DMS 273 (cell line): Measurements from ENCODE around the gene RALA.
"Not testable (repeated sequence)": the region's sequence is repeated elsewhere in the genome, so short reads cannot be mapped to it uniquely, and the experiment has no call there.

Experiments used
- DNase-seq: peaks from one replicate; lab custom pipeline; 2025; ENCODE audit not compliant: unreplicated experiment; lab: John Stamatoyannopoulos, UW

RALA gene

GRCh38 chr7:39645482-39646407 is 22.4 kb downstream of the RALA start:
- no peak for DNase-seq

- no peak for DNase-seq
Measured at GRCh38 chr7:39647816-39648215, 24.4 kb downstream of the RALA start.

DNA sequence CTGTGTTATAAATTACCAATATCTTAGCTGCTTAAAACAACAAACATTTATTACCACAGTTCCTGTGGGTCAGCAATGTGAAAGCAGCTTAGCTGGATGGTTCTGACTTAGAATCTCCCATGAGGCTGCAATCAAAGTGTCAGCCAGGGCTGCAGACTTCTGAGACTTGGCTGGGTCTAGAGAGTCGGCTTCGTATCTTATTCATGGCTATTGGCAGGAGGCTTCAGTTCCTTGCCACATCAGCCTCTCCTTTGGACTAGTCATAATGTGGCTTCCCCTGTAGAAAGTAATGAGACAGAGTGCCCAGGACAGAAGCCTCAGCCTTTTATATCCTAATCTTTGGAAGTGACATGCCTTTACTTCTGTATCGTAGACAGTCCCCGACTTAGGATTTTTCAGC is 27.3 kb downstream of the RALA start:
- DNase-seq: no peak

GRCh38 chr7:39651265-39651664 is 27.9 kb downstream of the RALA start:
- no peak for DNase-seq

- DNase-seq: no peak
Measured at GRCh38 chr7:39656415-39656814, 33.0 kb downstream of the RALA start.

DNA sequence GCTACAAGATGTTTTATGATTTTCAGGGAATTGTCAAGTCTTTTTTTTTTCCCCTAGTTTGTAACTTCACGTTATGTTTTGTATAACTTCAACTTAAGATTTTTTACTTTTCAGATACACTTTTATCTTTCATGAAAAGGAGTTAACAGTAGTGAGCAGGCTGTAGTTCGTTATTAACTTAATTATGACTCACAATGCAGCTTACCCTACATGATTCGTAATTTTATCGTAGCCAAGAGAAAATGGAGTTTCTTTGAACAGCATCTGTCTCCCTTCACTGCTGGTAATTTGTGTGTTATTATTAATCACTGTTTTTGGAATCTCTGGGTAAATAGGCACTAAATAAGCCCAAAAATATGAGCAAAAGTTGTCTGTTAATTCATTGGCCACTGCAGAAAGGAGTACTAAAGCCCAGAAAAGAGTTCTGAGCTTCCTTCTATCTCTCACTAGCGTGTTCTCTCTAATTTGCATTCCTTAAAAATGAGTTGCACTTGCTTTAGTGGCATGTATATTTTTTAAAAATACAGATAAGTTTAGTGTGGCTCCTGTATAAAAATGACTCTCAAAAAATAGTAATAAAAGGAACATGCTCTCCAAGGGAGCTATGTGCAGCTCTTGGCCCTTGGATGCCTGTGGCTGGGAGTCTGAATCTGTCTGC is 36.1 kb downstream of the RALA start:
- DNase-seq: no peak

DNA sequence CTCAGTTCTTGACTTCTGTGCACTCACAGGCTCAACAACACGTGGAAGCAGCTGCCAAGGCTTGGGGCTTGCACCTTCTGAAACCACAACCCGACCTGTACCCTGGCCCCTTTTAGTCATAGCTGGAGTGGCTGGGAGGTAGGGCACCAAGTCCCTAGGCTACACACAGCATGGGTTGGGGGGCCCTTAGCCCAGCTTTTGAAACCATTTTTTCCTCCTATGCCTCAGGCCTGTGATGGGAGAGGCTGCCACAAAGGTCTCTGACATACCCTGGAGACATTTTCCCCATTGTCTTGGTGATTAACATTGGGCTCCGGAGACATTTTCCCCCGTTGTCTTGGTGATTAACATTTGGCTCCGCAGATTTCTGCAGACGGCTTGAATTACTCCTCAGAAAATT is 38.6 kb downstream of the RALA start:
- no peak for DNase-seq

- DNase-seq: no peak
Measured at GRCh38 chr7:39663263-39663662, 39.9 kb downstream of the RALA start.

DNA sequence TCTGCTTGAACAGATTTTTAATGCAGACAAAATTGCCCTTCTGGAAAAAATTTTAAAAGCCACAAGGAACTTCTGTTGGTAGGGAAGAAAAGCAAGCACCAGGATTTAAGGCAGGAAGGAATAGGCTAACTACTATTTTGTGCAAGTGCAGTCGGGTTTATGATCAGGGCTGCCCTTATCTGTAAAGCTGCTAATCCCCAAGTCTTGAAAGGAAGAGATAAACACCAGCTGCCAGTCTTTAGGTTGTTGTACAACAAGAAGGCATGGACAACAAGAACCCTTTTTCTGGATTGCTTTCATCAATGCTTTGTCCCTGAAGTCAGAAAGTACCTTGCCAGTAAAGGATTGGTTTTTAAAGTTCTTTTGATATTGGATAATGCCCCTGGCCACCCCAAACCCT is 40.7 kb downstream of the RALA start:
- DNase-seq: peak; percentile 88

DNA sequence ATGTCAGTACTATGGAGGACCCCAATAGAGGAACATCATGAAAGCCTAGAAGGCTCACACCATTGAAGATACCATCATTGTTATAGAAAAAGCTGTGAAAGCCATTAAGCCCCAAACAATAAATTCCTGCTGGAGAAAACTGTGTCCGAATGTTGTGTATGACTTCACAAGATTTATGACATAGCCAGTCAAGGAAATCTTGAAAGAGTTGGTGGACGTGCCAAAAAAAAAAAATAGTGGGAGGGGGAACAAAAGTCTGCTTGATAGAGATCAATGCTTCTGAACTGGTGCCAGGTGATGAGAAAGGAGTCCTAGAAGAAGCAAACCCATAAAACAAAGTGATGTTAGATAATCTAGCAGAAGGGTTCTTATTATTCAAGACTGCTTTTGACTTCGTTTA is 41.2 kb downstream of the RALA start:
- peak; percentile 62 for DNase-seq

DNA sequence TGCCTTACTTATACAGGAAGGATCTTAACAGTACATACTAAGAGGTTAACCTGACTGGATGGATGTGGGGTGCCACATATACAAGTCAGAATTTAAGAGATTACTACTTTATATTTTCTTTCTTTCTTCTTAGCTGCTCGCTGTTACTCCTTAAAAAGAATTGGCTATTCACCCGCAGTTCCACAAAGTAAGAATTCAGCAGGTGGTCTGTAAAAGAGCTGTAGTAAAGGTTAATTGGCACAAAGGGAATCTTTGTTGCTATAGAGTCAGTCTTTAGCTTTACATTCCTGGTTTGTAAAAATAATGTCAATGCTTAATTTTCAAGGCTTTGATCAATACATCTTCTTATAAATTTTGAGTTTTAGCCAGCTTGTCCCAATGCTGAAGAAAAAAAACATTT is 43.2 kb downstream of the RALA start:
- DNase-seq: peak; percentile 59

GRCh38 chr7:39667341-39667923 is 44.1 kb downstream of the RALA start:
- DNase-seq: peak; percentile 99

GRCh38 chr7:39668280-39668679 is 44.9 kb downstream of the RALA start:
- DNase-seq: peak; percentile 45

DNA sequence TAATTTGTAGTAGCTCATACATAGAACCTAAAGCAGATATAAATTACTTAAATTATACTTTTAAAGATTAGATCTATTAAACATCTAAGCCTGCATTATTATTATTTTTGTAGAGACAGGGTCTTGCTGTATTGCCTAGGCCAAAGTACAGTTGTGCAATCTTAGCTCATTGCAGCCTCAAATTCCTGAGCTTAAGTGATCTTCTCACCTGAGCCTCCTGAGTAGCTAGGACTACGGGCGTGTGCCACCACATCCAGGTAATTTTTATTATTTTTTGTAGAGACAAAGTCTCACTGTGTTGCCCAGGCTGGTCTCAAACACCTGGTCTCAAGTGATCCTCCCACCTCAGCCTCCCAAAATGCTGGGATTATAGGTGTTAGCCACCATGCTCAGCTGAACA is 46.7 kb downstream of the RALA start:
- no peak for DNase-seq

DNA sequence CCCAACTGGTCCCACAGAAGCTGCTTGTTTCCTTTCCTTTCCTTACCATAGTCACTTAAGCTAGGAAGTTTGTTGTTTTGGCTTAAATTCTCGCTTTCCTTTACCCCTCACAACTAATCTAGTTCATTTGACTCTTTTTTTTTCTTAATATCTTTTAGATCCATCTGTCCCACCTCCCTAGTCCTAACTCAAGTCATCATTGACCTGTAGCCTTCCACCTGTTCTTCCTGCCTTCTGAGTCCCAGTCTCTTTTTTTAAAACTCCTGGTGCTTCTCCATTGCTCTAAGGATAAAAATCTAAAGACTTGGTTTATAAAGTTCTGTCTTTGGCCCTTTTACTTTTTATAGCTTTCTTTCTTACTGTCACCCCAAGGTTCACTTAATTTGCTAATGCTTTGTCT is 47.6 kb downstream of the RALA start:
- DNase-seq: peak; percentile 24

- peak; percentile 56 for DNase-seq
Measured at GRCh38 chr7:39672176-39672575, 48.8 kb downstream of the RALA start.

- DNase-seq: no peak
Measured at GRCh38 chr7:39673868-39674267, 50.5 kb downstream of the RALA start.

DNA sequence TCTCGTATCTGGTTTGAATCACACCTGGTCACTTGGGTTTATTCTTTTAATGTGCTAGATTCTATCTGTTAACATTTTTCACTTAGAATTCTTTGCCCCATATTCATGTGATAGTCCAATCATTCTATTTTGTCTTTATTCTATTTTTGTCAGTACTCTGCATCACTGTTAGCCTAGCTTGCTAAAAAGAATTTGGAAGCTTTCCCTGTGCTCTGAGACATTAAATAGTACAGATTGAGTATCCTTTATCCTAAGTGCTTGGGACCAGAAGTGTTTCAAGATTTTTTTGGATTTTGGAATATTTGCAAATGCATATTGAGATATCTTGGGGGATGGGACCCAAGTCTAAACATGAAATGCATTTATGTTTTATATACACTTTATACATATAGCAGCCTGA is 51.0 kb downstream of the RALA start:
- no peak for DNase-seq

DNA sequence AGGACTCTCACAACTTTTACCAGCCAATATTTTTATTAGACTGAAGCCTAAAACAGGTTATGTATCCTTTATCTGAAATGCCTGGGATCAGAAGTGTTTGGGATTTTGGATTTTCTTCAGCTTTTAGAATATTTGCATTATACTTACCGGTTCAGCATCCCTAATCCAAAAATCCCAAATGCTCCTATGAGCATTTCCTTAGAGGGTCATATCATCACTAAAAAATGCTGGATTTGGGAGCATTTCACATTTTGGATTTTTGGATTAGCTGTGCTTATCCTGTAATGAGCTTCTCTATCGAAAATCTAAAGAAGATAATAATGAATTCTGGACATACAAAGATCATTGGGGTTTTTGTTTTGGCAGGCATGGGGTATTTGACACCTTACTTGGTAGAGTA is 53.0 kb downstream of the RALA start:
- no peak for DNase-seq

DNA sequence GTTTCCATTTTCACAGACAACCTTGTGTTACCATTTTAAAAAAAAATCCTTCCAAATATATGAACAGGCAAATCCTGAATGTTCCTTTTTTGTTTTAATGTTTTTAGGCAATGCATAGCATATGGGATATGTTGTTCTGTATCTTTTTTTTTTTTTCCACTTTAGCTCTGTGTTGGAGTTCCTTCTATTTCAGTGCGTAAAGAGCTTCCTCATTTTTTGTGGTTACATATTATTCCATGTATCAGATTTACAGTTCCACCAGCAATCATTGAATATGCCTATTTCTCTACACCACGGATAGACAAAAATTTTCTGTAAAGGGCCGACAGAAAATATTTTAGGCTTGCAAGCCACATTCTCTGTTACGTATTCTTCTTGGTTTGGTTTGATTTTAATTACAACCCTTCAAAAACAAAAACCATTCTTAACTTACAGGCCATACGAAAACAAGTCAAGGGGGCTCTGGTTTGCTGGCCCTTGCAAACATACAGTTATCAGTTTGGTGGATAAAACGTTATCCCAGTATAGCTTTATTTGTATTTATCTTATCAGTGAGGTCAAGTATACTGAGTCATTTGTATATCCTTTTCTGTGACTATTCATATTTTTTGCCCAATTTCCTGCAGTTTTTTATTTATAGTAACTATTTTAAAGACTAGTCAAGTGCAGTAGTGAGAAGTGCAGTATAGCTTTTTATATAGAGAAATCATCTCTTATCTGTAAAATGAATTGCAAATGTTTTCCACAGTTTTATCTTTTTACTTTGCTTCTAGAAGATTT is 55.7 kb downstream of the RALA start:
- no peak for DNase-seq

GRCh38 chr7:39679874-39680273 is 56.5 kb downstream of the RALA start:
- DNase-seq: not testable (repeated sequence)
